HUES64 (cell line): ENCODE results near the gene YAF2.

Source experiments
- H3K27ac ChIP-seq: 2 replicates; pipeline ENCODE4 v1.7.0; 2013; ENCODE audit warnings: low read depth, low read length, inconsistent platforms
- H3K27me3 ChIP-seq: 2 replicates; pipeline ENCODE4 v1.6.1; 2013; ENCODE audit warnings: mild to moderate bottlenecking, low read length; ENCODE audit not compliant: insufficient read depth
- H3K36me3 ChIP-seq: 2 replicates; pipeline ENCODE4 v1.6.1; 2013; ENCODE audit warnings: mild to moderate bottlenecking, low read length; ENCODE audit not compliant: insufficient read depth
- H3K4me1 ChIP-seq: 2 replicates; pipeline ENCODE4 v1.6.1; 2013; ENCODE audit warnings: mild to moderate bottlenecking, low read length, moderate library complexity; ENCODE audit not compliant: insufficient read depth
- H3K4me3 ChIP-seq: 2 replicates; pipeline ENCODE4 v1.5.1; 2013; ENCODE audit warnings: mild to moderate bottlenecking, low read length, moderate library complexity
- H3K9ac ChIP-seq: 2 replicates; pipeline ENCODE4 v1.6.1; 2013; ENCODE audit warnings: mild to moderate bottlenecking, low read depth, low read length
- H3K9me3 ChIP-seq: 2 replicates; pipeline ENCODE4 v1.6.1; 2013; ENCODE audit warnings: low read depth, low read length; ENCODE audit not compliant: insufficient read depth
- WGBS: fragments of 150-250, 120-280 bp; methylation state at CpG from one replicate; pipeline ENCODE4 v1.1.7; 2013; ENCODE audit warnings: missing lambda C conversion rate; 5-methylcytosine and 5-hydroxymethylcytosine counted together

YAF2 gene

DNA sequence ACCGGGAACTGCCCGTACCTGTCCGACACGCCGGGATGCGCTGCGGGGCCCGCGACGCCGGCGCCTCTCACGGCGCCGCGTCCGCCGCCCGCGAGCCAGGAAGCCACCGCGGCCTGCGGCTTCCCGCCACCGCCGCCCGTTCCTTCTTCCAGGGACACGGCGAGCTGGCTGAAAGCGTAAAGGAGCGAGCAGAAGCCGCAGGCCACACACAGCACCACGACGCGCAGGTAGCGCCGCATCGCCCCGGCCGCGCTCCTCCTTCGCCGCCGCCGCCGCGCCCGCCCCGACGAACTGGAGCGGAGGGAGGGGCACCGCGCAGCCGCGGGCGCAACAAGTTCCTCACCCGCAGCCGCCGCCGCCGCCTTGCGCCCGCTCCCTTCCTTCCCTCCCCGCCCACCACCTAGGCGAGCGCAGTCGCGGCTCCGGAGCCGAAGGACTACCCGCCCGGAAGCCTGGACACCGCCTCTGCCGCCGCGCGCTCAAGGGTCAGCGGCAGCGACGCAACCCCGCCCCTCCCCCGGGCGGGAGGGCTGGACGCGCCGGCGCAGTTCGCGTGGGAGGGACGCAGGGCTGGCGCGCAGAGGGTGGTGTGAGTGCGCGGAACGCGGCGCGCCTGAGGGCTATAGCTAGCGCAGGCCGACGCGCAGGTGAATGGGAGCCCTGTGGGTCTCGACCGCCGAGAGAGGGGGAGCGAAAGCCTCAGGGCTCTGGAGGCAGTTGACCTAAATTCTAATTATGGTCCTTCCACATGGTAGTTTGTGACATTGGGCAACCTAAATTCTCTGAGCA lies 93.4 kb downstream of the YAF2 start, which contains the start of gene GXYLT1:
Gene GXYLT1 (minus strand): TSS at position 467 of the 789 bp plus-strand sequence. CDS start 228 bp downstream, at position 239.
- Histone ChIP-seq H3K27me3 (peaks cover 32% of the 10 kb centered on the region), H3K9me3 (no peaks in the 10 kb centered on the region), H3K27ac (peak within 1 kb of the TSS; percentile 62; the same call in 1 of the 2 replicates), H3K4me1 (peaks cover 24% of the 10 kb centered on the region), H3K9ac (peak within 1 kb of the TSS; percentile 79), H3K36me3 (no peaks in the 10 kb centered on the region), H3K4me3 (peak within 1 kb of the TSS; percentile 65)
- under 1% methylated on average over 106 of the region's 106 CpGs for WGBS

GRCh38 chr12:42144158-42144407 lies 94.0 kb downstream of the YAF2 start:
- Histone ChIP-seq H3K36me3 (no peaks in the 10 kb centered on the region), H3K9ac (peak overlapping the region; percentile 79), H3K4me3 (peak overlapping the region; percentile 65), H3K27me3 (peaks cover 32% of the 10 kb centered on the region), H3K27ac (peak overlapping the region; percentile 62; the same call in 1 of the 2 replicates), H3K4me1 (peaks cover 24% of the 10 kb centered on the region), H3K9me3 (no peaks in the 10 kb centered on the region)
- WGBS = under 1% methylated on average over 21 of the region's 21 CpGs

GRCh38 chr12:42143452-42144157 lies 94.4 kb downstream of the YAF2 start:
- WGBS = 11% methylated on average over 12 of the region's 12 CpGs
- H3K4me3 ChIP-seq = peak overlapping the region; percentile 65
- peak overlapping the region; percentile 79 for H3K9ac ChIP-seq
- H3K4me1 ChIP-seq = peaks cover 24% of the 10 kb centered on the region
- H3K27ac ChIP-seq = no peak overlapping the region; the same call in 1 of the 2 replicates
- H3K36me3 ChIP-seq = no peaks in the 10 kb centered on the region
- no peaks in the 10 kb centered on the region for H3K9me3 ChIP-seq
- peaks cover 32% of the 10 kb centered on the region for H3K27me3 ChIP-seq

- H3K4me3 ChIP-seq = no peak overlapping the region
- no peaks in the 10 kb centered on the region for H3K36me3 ChIP-seq
- no peaks in the 10 kb centered on the region for H3K9me3 ChIP-seq
- WGBS = 100% methylated on average over 1 of the region's 3 CpGs
- H3K4me1 ChIP-seq = peaks cover 24% of the 10 kb centered on the region
- H3K27ac ChIP-seq = no peak overlapping the region
- no peak overlapping the region for H3K9ac ChIP-seq
- H3K27me3 ChIP-seq = peaks cover 32% of the 10 kb centered on the region
Observed at GRCh38 chr12:42141981-42142606, 96.0 kb downstream of the YAF2 start.

- H3K36me3 ChIP-seq = no peaks in the 10 kb centered on the region
- H3K9ac ChIP-seq = no peak overlapping the region
- peaks cover 19% of the 10 kb centered on the region for H3K4me1 ChIP-seq
- H3K9me3 ChIP-seq = no peaks in the 10 kb centered on the region
- H3K4me3 ChIP-seq = no peak overlapping the region
- WGBS = 74% methylated on average over 3 of the region's 3 CpGs
- H3K27ac ChIP-seq = no peak overlapping the region
- peaks cover 32% of the 10 kb centered on the region for H3K27me3 ChIP-seq
Observed at GRCh38 chr12:42140901-42141300, 97.1 kb downstream of the YAF2 start.

- H3K4me1 ChIP-seq = no peaks in the 10 kb centered on the region
- H3K9ac ChIP-seq = no peak overlapping the region
- H3K27ac ChIP-seq = no peak overlapping the region
- 81% methylated on average over 3 of the region's 3 CpGs for WGBS
- H3K4me3 ChIP-seq = no peak overlapping the region
- no peaks in the 10 kb centered on the region for H3K9me3 ChIP-seq
- H3K27me3 ChIP-seq = no peaks in the 10 kb centered on the region
- H3K36me3 ChIP-seq = no peaks in the 10 kb centered on the region
Observed at GRCh38 chr12:42135259-42135814, 102.7 kb downstream of the YAF2 start.

DNA sequence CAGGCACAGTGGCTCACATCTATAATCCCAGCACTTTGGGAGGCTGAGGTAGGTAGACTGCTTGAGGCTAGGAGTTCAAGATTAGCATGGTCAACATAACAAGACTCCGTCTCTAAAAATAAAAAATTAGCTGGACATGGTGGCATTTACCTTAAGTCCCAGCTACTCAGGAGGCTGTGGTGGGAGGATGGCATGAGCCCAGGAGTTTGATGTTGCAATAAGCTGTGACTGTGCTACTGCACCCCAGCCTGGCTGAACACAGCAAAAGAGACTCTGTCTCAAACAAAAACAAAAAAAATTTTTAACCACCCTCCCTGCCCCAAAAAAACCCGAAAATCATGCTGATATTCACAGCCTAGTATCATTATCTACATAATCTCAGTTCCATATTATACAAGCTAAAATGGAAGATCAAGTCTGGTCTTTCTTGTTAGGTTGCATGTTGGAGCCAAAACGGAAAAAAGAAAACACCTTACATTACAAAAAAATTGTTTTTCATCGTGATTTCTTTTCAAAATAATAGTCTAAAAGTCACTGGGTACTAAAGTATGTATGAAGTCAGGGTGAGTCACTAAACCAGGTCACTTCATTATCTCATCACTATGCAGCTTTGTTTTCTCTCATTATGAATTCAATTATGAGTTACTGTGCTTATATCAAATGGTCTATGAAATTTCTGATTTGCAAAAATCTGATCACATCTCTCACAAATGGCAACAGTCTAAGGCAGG lies 107.2 kb downstream of the YAF2 start:
- no peak overlapping the region for H3K27ac ChIP-seq
- no peak overlapping the region for H3K4me3 ChIP-seq
- H3K36me3 ChIP-seq = no peaks in the 10 kb centered on the region
- 91% methylated on average over 2 of the region's 4 CpGs for WGBS
- H3K9ac ChIP-seq = no peak overlapping the region
- no peaks in the 10 kb centered on the region for H3K9me3 ChIP-seq
- H3K4me1 ChIP-seq = peaks cover 6% of the 10 kb centered on the region
- H3K27me3 ChIP-seq = no peaks in the 10 kb centered on the region

GRCh38 chr12:42129595-42130204 lies 108.3 kb downstream of the YAF2 start:
- WGBS = 53% methylated on average over 3 of the region's 4 CpGs
- Histone ChIP-seq H3K27me3 (no peaks in the 10 kb centered on the region), H3K36me3 (no peaks in the 10 kb centered on the region), H3K9me3 (no peaks in the 10 kb centered on the region), H3K9ac (no peak overlapping the region), H3K27ac (no peak overlapping the region), H3K4me1 (peaks cover 18% of the 10 kb centered on the region), H3K4me3 (no peak overlapping the region)

DNA sequence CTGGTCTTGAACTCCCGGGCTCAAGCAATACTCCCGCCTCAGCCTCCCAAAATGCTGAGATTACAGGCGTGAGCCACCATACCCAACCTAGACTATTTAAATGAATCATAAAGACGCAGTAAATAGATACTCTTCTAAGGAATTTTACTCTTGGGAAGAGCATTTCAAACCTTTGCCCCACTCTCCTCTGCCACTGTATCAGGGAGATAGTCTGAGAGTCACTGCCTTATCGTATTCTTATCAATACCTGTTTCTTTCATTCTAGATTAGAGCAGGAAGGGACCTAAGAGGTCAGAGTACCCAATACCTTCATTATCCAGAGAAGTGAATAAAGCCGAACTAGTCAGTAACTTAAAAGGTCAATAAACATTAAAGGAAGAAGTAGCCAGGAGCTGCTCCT lies 109.2 kb downstream of the YAF2 start:
- Histone ChIP-seq H3K4me3 (no peak overlapping the region), H3K4me1 (peaks cover 22% of the 10 kb centered on the region), H3K9me3 (no peaks in the 10 kb centered on the region), H3K27ac (no peak overlapping the region), H3K27me3 (no peaks in the 10 kb centered on the region), H3K9ac (no peak overlapping the region), H3K36me3 (no peaks in the 10 kb centered on the region)
- 92% methylated on average over 6 of the region's 6 CpGs for WGBS

DNA sequence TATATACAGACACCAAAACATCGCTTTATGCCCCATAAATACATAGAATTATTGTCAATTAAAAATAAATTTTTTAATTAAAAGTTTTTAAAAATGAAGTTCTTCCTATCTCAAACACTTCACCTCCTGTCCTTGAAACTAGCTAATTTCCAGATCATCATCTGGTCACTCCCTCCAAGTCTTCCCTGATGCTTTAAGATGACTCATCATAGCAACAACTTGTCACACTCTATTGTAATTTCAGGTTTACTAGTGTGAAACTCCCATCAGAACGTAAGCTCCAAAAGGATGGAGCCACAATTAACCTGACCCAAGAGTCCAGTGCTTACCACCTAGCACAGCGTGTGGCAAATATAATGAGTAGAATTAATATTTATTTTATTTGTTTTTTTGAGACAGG lies 109.7 kb downstream of the YAF2 start:
- Histone ChIP-seq H3K4me1 (peaks cover 22% of the 10 kb centered on the region), H3K36me3 (no peaks in the 10 kb centered on the region), H3K4me3 (no peak overlapping the region), H3K27ac (no peak overlapping the region), H3K27me3 (no peaks in the 10 kb centered on the region), H3K9ac (no peak overlapping the region), H3K9me3 (no peaks in the 10 kb centered on the region)
- 79% methylated on average over 1 of the region's 3 CpGs for WGBS
